ENCODE data around the gene GLIS1. TPM values are rescaled to one million over a fixed set of nuclear protein-coding genes. Genes with fewer than 3 reads are reported as not detected.

The GLIS1 gene
- total and polyA plus RNA-seq, 2 of the 8 experiments (the other 6 are each of a cell fraction or from before 2014, with no cell fraction given): 0.15 to 0.22 TPM

- TF ChIP-seq CHD7 (IDR thresholded peaks at IDR 0.05; ENCODE audit: insufficient replicate concordance, low read length) (no peak), TEAD4 (IDR thresholded peaks at IDR 0.05; ENCODE audit: low read depth, low read length) (no peak), CHD2 (IDR thresholded peaks at IDR 0.05; ENCODE audit: low read length) (no peak), ZNF274 (IDR thresholded peaks at IDR 0.05; ENCODE audit: borderline replicate concordance, extremely low read depth, low read length) (no peak), SUZ12 (IDR thresholded peaks at IDR 0.05; ENCODE audit: low read length) (no peak), NANOG (IDR thresholded peaks at IDR 0.05; ENCODE audit: insufficient read depth, low read depth, low read length, poor library complexity, severe bottlenecking) (no peak), SP1 (IDR thresholded peaks at IDR 0.05; ENCODE audit: low read depth, low read length) (no peak), SIRT6 (IDR thresholded peaks at IDR 0.05; ENCODE audit: low read length) (no peak)
Observed at GRCh38 chr1:53499257-53500203, 239.4 kb downstream of the GLIS1 start (continued).

Measured in H1 (cell line).